ENCODE data around the gene QRICH1. TPM values are rescaled to one million over a fixed set of nuclear protein-coding genes. Genes with fewer than 3 reads are reported as not detected.

QRICH1 gene
- total and polyA plus RNA-seq, 2 of the 13 experiments (the other 11 are each of a cell fraction or from before 2014, with no cell fraction given): 52.6 to 102 TPM

- TF ChIP-seq ZNF512 (CRISPR knock-in tag; IDR thresholded peaks at IDR 0.05) (no peak), ZBTB21 (CRISPR knock-in tag; IDR thresholded peaks at IDR 0.05) (0 out of 2 replicates have a peak, but pooled peaks have one; percentile 23), NFRKB (IDR thresholded peaks at IDR 0.05) (0 out of 2 replicates have a peak, but pooled peaks have one; percentile 35), TFE3 (CRISPR knock-in tag; IDR thresholded peaks at IDR 0.05) (no peak; the same call in 1 of the 2 replicates), ZMYM4 (CRISPR knock-in tag; IDR thresholded peaks at IDR 0.05) (peak; percentile 81), ZNF704 (CRISPR knock-in tag; IDR thresholded peaks at IDR 0.05; ENCODE audit: borderline replicate concordance) (no peak), SNAPC4 (CRISPR knock-in tag; IDR thresholded peaks at IDR 0.05) (0 out of 2 replicates have a peak, but pooled peaks have one; percentile 50), MYNN (CRISPR knock-in tag; IDR thresholded peaks at IDR 0.05; ENCODE audit: low read depth) (no peak), ZBTB3 (CRISPR knock-in tag; IDR thresholded peaks at IDR 0.05; ENCODE audit: borderline replicate concordance, low read depth) (no peak), ZBTB7A (CRISPR knock-in tag; IDR thresholded peaks at IDR 0.05) (0 out of 2 replicates have a peak, but pooled peaks have one; percentile 22), PAX8 (CRISPR knock-in tag; IDR thresholded peaks at IDR 0.05; ENCODE audit: borderline replicate concordance) (no peak; the same call in 1 of the 2 replicates), ZNF205 (CRISPR knock-in tag; IDR thresholded peaks at IDR 0.05) (0 out of 2 replicates have a peak, but pooled peaks have one; percentile 61), ZNF501 (CRISPR knock-in tag; IDR thresholded peaks at IDR 0.05) (no peak; the same call in 1 of the 2 replicates), EP300 (IDR thresholded peaks at IDR 0.05; ENCODE audit: low read depth in 2 of 2, low read length in 2 of 2) (no peak; a peak in 1 of 4 replicates), EP300 (CRISPR knock-in tag; IDR thresholded peaks at IDR 0.05; ENCODE audit: borderline replicate concordance) (no peak), FUBP1 (CRISPR knock-in tag; IDR thresholded peaks at IDR 0.05; ENCODE audit: borderline replicate concordance) (no peak)
Observed at GRCh38 chr3:49093853-49094767, at the start of gene QRICH1 (continued).

Measured in HepG2 (cell line).